WI38 (cell line): Measurements from ENCODE around the gene MRNIP.

ENCODE experiments used
- H3K4me3 ChIP-seq: 2 replicates; pipeline ENCODE4 v1.5.1; 2011; ENCODE audit warnings: low read depth, mild to moderate bottlenecking, control low read depth, low read length
- CTCF ChIP-seq: IDR thresholded peaks from 2 replicates; pipeline ENCODE4 v1.5.1; 2012; ENCODE audit warnings: low read depth, mild to moderate bottlenecking, control low read depth, low read length

Gene MRNIP

GRCh38 chr5:179830818-179831468, 27.7 kb downstream of the MRNIP start:
- TF ChIP-seq CTCF = no peak
- H3K4me3 ChIP-seq = no peak overlapping the region

GRCh38 chr5:179829732-179830435, 28.7 kb downstream of the MRNIP start:
- TF ChIP-seq CTCF = no peak
- no peak overlapping the region for H3K4me3 ChIP-seq

- no peak overlapping the region for H3K4me3 ChIP-seq
- no peak for TF ChIP-seq CTCF
These were observed 29.7 kb downstream of the MRNIP start for GRCh38 chr5:179828756-179829421.

- no peak overlapping the region for H3K4me3 ChIP-seq
- TF ChIP-seq CTCF = no peak
These were observed 30.9 kb downstream of the MRNIP start for GRCh38 chr5:179827680-179828079.

GRCh38 chr5:179825655-179826182, 32.9 kb downstream of the MRNIP start:
- no peak for TF ChIP-seq CTCF

GRCh38 chr5:179824745-179825112, 33.9 kb downstream of the MRNIP start:
- TF ChIP-seq CTCF = no peak
- no peak overlapping the region for H3K4me3 ChIP-seq

More at GRCh38 chr5:179825655-179826182, 32.9 kb downstream of the MRNIP start:
- H3K4me3 ChIP-seq = no peak overlapping the region
